Mononuclear cell (primary cell): ENCODE results near the gene SH3GL3. TPM values are rescaled to one million over a fixed set of nuclear protein-coding genes. Genes with fewer than 3 reads are reported as not detected.

ENCODE experiments used
- H3K27me3 ChIP-seq: 2 replicates; pipeline ENCODE4 v1.6.0; 2011; ENCODE audit warnings: low read length, control low read depth; ENCODE audit not compliant: insufficient read depth
- H3K4me1 ChIP-seq: 2 replicates; pipeline ENCODE4 v1.5.1; 2011; ENCODE audit warnings: mild to moderate bottlenecking, low read length, control low read depth; ENCODE audit not compliant: insufficient read depth
- H3K4me3 ChIP-seq: 2 replicates; pipeline ENCODE4 v1.5.1; 2011; ENCODE audit warnings: mild to moderate bottlenecking, low read length, moderate library complexity
- H3K9me3 ChIP-seq: 2 replicates; pipeline ENCODE4 v1.5.1; 2011; ENCODE audit warnings: low read depth, mild to moderate bottlenecking, control low read depth, low read length
- total RNA-seq: library from RNA; depleted of rRNA; stranded (reverse); fragments of >200 nt; gene quantifications from one replicate; pipeline ENCODE4 v1.2.3, GENCODE V29; 2012

The SH3GL3 gene
- total RNA-seq, 1 donor, result not detected

GRCh38 chr15:83510001-83510400 is 62.9 kb downstream of the SH3GL3 start:
- H3K27me3 ChIP-seq, result no peaks in the 10 kb centered on the region
- no peaks in the 10 kb centered on the region for H3K4me1 ChIP-seq
- no peak overlapping the region for H3K4me3 ChIP-seq
- H3K9me3 ChIP-seq, result no peaks in the 10 kb centered on the region

DNA sequence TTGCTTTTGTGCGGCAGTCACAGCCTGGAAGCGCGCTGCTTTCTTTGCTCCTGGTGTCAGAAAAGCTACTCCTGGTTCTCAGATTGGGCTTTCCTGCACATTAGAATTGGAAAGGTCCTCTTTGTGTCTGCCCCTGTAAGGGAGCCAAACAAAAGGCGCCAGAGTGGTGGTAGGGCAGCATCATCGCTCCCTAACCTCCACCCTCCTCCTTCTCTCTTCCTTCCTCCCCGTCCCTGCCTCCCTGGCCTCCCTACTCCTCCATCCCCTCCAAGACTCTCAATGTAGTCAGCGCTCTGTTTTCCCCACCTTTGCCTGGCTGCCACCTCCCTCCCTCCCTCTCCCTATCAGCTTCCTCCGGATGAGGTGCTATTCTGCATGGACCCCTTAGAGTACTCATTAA is 65.3 kb downstream of the SH3GL3 start:
- Histone ChIP-seq H3K27me3 (no peaks in the 10 kb centered on the region), H3K4me3 (no peak overlapping the region)

GRCh38 chr15:83514584-83514983 is 67.4 kb downstream of the SH3GL3 start:
- Histone ChIP-seq H3K4me1 (no peaks in the 10 kb centered on the region), H3K27me3 (no peaks in the 10 kb centered on the region), H3K4me3 (no peak overlapping the region), H3K9me3 (no peaks in the 10 kb centered on the region)

More for the DNA sequence above, 65.3 kb downstream of the SH3GL3 start:
- no peaks in the 10 kb centered on the region for H3K4me1 ChIP-seq
- H3K9me3 ChIP-seq, result no peaks in the 10 kb centered on the region

GRCh38 chr15:83515164-83515563 is 68.0 kb downstream of the SH3GL3 start:
- no peaks in the 10 kb centered on the region for H3K4me1 ChIP-seq
- no peaks in the 10 kb centered on the region for H3K27me3 ChIP-seq
- H3K4me3 ChIP-seq, result no peak overlapping the region
- H3K9me3 ChIP-seq, result no peaks in the 10 kb centered on the region

GRCh38 chr15:83516935-83517334 is 69.8 kb downstream of the SH3GL3 start:
- no peaks in the 10 kb centered on the region for H3K4me1 ChIP-seq
- H3K4me3 ChIP-seq, result no peak overlapping the region
- H3K9me3 ChIP-seq, result no peaks in the 10 kb centered on the region
- no peaks in the 10 kb centered on the region for H3K27me3 ChIP-seq

DNA sequence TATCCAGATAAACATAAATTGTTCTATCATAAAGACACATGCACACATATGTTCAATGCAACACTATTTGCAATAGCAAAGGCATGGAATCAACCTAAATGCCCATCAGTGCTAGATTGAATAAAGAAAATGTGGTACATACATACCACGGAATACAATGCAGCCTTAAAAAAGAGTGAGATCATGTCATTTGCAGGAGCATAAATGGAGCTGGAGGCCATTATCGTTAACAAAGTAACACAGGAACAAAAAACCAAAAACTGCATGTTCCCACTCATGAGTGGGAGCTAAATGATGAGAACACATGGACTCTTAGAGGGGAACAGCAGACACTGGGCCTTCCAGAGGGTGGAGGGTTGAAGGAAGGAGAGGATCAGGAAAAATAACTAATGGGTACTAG is 79.2 kb downstream of the SH3GL3 start:
- H3K4me1 ChIP-seq, result no peaks in the 10 kb centered on the region
- no peak overlapping the region for H3K4me3 ChIP-seq
- peaks cover 18% of the 10 kb centered on the region for H3K9me3 ChIP-seq
- H3K27me3 ChIP-seq, result no peaks in the 10 kb centered on the region

GRCh38 chr15:83533410-83533962 is 86.3 kb downstream of the SH3GL3 start:
- no peaks in the 10 kb centered on the region for H3K4me1 ChIP-seq
- no peak overlapping the region for H3K4me3 ChIP-seq
- H3K9me3 ChIP-seq, result peaks cover 4% of the 10 kb centered on the region
- no peaks in the 10 kb centered on the region for H3K27me3 ChIP-seq

DNA sequence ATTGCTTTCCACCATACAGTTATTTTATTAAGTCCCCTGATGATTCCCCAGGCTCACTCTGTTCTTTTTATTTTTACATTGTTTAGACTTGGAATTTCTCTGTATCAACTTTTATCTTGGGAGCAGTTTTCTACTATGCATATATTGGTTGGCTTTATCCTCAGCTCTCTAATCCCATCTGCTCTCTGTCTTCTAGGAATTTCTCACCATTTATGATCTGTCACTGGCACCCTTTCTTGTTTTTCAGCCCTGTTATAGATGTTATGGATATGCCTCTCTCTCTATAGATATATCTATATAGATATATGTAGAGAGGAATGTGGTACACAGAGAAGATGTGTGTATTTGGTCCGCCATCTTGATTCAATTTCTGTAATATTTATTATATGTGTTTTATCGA is 90.5 kb downstream of the SH3GL3 start:
- Histone ChIP-seq H3K27me3 (no peaks in the 10 kb centered on the region), H3K9me3 (no peaks in the 10 kb centered on the region), H3K4me1 (no peaks in the 10 kb centered on the region), H3K4me3 (no peak overlapping the region)

GRCh38 chr15:83538682-83539081 is 91.5 kb downstream of the SH3GL3 start:
- Histone ChIP-seq H3K9me3 (no peaks in the 10 kb centered on the region), H3K4me3 (no peak overlapping the region), H3K4me1 (no peaks in the 10 kb centered on the region), H3K27me3 (no peaks in the 10 kb centered on the region)

GRCh38 chr15:83545804-83546511 is 98.8 kb downstream of the SH3GL3 start:
- Histone ChIP-seq H3K27me3 (no peaks in the 10 kb centered on the region), H3K4me1 (no peaks in the 10 kb centered on the region), H3K4me3 (no peak overlapping the region), H3K9me3 (no peaks in the 10 kb centered on the region)

- H3K27me3 ChIP-seq, result no peaks in the 10 kb centered on the region
- H3K4me3 ChIP-seq, result no peak overlapping the region
- no peaks in the 10 kb centered on the region for H3K4me1 ChIP-seq
- no peaks in the 10 kb centered on the region for H3K9me3 ChIP-seq
Measured at GRCh38 chr15:83546512-83546888, 99.4 kb downstream of the SH3GL3 start.

- no peak overlapping the region for H3K4me3 ChIP-seq
- H3K27me3 ChIP-seq, result no peaks in the 10 kb centered on the region
- no peaks in the 10 kb centered on the region for H3K4me1 ChIP-seq
- no peaks in the 10 kb centered on the region for H3K9me3 ChIP-seq
Measured at GRCh38 chr15:83547168-83547567, 100.0 kb downstream of the SH3GL3 start.

DNA sequence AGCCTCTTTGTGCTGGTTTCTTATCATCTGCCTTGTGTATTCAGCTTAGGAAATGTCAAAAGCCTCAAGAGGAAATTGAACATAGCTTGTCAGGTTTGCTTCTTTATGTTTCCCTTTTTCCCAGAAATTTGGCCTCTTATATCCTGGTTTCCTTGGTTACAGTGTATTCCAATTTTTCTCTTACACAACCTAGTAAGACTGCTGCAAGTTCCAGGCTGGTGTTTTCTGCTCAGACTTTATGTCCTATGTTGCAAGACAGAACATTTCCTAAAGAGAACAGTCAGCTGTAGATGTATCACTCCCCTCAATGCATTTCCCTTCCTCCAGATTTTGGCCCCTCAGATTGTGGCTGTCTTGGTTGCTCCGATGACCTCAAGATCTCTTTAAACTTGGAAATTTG is 102.5 kb downstream of the SH3GL3 start:
- Histone ChIP-seq H3K27me3 (no peaks in the 10 kb centered on the region), H3K4me3 (no peak overlapping the region), H3K9me3 (no peaks in the 10 kb centered on the region), H3K4me1 (no peaks in the 10 kb centered on the region)

DNA sequence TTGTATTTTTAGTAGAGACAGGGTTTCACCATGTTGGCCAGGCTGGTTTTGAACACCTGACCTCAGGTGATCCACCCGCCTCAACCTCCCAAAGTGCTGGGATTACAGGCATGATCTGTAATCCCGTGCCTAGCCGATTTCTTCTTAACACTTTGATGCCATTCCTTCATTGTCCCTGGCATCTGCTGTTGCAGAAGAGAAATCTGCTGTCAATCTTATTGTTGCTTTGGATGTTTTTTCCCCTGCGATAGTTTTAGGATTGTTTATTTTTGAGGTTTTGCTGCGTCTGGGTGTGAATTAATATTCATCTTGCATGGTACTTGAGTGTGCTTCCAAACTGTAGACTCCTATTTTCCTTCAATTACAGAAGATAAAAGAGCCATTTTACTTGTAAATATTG is 107.4 kb downstream of the SH3GL3 start:
- H3K9me3 ChIP-seq, result no peaks in the 10 kb centered on the region
- no peak overlapping the region for H3K4me3 ChIP-seq
- H3K27me3 ChIP-seq, result no peaks in the 10 kb centered on the region
- H3K4me1 ChIP-seq, result no peaks in the 10 kb centered on the region

- Histone ChIP-seq H3K27me3 (no peaks in the 10 kb centered on the region), H3K9me3 (no peaks in the 10 kb centered on the region)
Measured at GRCh38 chr15:83555383-83555782, 108.2 kb downstream of the SH3GL3 start.

DNA sequence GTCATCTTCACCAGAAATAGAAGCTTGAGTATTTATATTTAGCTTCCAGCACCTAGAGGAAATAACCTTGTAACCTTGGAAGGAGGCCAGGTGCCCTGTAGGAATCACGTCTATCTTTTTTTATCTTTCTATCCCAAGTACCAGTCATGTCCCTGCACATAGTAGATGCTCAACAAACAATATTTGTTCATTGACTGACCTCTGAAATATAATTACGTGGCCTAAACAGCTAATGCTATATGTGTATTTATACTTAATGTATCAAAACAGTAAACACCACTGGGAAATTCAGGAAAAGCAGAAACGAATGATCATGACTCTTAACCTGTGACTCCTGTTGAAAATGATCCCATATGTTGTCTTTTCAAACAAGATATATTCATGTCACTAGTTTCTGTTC is 108.9 kb downstream of the SH3GL3 start:
- Histone ChIP-seq H3K27me3 (no peaks in the 10 kb centered on the region), H3K9me3 (no peaks in the 10 kb centered on the region), H3K4me1 (no peaks in the 10 kb centered on the region), H3K4me3 (no peak overlapping the region)

More at GRCh38 chr15:83555383-83555782, 108.2 kb downstream of the SH3GL3 start:
- Histone ChIP-seq H3K4me3 (no peak overlapping the region), H3K4me1 (no peaks in the 10 kb centered on the region)
